ENCODE measurements around the gene PDE4D.

DNA sequence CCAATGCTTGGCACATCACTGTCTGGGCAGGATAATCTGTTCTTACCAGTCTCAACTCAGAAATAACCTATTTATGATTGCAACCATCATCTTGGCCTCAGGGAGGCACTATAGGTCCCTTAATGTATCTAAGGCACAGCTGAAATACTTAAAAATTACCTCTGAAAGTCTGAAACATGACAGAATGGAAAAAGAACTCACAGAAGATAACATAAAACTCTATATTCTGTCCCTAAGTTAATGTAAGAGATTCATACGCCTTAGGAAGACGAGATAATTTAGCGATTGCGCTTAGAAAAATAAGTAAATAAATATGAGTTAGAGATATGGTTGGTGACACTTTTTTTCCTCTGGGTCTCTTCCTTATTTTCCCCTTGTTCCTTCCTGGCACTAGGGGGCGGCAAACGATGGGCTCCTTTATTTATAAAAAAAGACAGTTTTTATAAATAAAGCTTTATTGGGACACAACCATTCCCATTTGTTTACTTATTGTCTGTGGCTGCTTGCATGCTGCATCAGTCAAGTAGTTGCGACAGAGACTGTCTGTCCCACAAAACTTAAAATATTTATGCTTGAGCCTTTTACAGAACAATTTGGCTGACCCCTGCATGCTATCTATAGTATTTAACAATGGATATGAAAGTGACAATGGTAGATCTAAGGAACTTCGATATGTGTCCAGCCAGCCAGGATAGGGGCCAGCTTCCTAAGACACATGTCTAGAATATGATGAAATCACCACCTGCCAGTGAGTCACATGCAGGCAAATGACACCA lies 79.6 kb downstream of the PDE4D start:
- TF ChIP-seq, protein P1, sequence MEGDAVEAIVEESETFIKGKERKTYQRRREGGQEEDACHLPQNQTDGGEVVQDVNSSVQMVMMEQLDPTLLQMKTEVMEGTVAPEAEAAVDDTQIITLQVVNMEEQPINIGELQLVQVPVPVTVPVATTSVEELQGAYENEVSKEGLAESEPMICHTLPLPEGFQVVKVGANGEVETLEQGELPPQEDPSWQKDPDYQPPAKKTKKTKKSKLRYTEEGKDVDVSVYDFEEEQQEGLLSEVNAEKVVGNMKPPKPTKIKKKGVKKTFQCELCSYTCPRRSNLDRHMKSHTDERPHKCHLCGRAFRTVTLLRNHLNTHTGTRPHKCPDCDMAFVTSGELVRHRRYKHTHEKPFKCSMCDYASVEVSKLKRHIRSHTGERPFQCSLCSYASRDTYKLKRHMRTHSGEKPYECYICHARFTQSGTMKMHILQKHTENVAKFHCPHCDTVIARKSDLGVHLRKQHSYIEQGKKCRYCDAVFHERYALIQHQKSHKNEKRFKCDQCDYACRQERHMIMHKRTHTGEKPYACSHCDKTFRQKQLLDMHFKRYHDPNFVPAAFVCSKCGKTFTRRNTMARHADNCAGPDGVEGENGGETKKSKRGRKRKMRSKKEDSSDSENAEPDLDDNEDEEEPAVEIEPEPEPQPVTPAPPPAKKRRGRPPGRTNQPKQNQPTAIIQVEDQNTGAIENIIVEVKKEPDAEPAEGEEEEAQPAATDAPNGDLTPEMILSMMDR (IDR thresholded peaks at IDR 0.05; ENCODE audit: insufficient read depth, low read length), result no peak
- no peak for TF ChIP-seq POLR2AphosphoS5 (IDR thresholded peaks at IDR 0.05; ENCODE audit: low read depth)
